ENCODE measurements around the gene RNF157. TPM values are rescaled to one million over a fixed set of nuclear protein-coding genes. Genes with fewer than 3 reads are reported as not detected.

RNF157 gene
- total and polyA plus RNA-seq, 9 of the 15 experiments (the other 6 are each of a cell fraction or from before 2014, with no cell fraction given): 8.1 to 31.7 (median 20.8) TPM

DNA sequence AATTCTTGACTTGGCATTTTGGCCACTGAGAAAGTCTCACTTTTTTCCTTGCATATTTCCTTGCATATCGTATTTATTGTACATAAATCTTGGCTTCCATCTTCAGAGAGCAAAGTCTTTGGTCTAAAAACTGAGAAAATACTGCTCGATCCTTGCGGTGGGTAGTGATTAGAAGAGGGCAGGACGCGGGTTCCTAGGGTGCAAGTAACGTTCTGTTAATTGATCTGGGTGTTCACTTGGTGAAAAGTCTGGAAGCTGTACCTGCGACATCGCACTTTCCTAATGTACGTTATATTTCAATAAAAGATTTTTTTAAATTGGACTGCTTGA, 24.1 kb upstream of the RNF157 start:
- peak overlapping the region in 1 of 2 experiments; percentile 53; a peak in 2 of 4 replicates for H3K9ac ChIP-seq (ENCODE audit: insufficient read depth in 1 of 2, low read depth in 2 of 2, low read length in 2 of 2)
- no peaks in the 10 kb centered on the region for H3K9me3 ChIP-seq (replicated peaks; ENCODE audit: control insufficient read depth, insufficient read depth, low read depth, low read length)
- FAIRE-seq: no peak
- H3K4me1 ChIP-seq (replicated peaks in 1 of 2; ENCODE audit: control insufficient read depth in 2 of 2, insufficient read depth in 2 of 2, low read length in 2 of 2): peaks cover 31 to 33% of the 10 kb centered on the region in 2 experiments
- no peak for DNase-seq (ENCODE audit: extremely low read depth in 1 of 4, low spot score in 3 of 4)
- H3K4me3 ChIP-seq: no peak overlapping the region
- in situ Hi-C loops (cut with MboI): loop anchor here (5.0 kb wide), 1 partner anchor 67 kb away; no protein-coding TSS in a partner anchor
- ChIA-PET POLR2A (interaction anchor here (0.6 to 3.4 kb wide), 16 partner anchors 8 to 326 kb away, joined by 3 to 28 read pairs (median 4); partner anchors contain the start of gene RNF157), CTCF (ENCODE audit: low intra/inter-chr PET ratio) (no interaction called here)
- ATAC-seq: no peak
- H3K27me3 ChIP-seq (ENCODE audit: control insufficient read depth in 2 of 2, insufficient read depth in 2 of 2, low read length in 2 of 2): no peaks in the 10 kb centered on the region
- intact Hi-C loops (cut with micrococcal nuclease): no loop called here
- peak overlapping the region; percentile 79 for H2AFZ ChIP-seq (ENCODE audit: low read depth, low read length)
- 61% methylated on average over 9 of the region's 9 CpGs for WGBS (ENCODE audit: insufficient coverage, low coverage, missing lambda C conversion rate)
- peak overlapping the region; percentile 44 for H3K4me2 ChIP-seq (ENCODE audit: insufficient read depth, low read length)
- H3K9me1 ChIP-seq (ENCODE audit: control insufficient read depth, insufficient read depth, low read length): no peaks in the 10 kb centered on the region
- TSS peak; percentile 58 for BruUV-seq (replicated peaks)
- H3K79me2 ChIP-seq (ENCODE audit: control insufficient read depth, insufficient read depth, low read length): peaks cover 41% of the 10 kb centered on the region
- H3K27ac ChIP-seq (ENCODE audit: extremely low read depth, low read depth, low read length): peak overlapping the region; percentile 83
- H4K20me1 ChIP-seq (replicated peaks; ENCODE audit: control insufficient read depth, insufficient read depth, low read length): no peaks in the 10 kb centered on the region
- peaks cover 25% of the 10 kb centered on the region for H3K36me3 ChIP-seq (ENCODE audit: control insufficient read depth, insufficient read depth, low read length)
- TF ChIP-seq, protein P1, sequence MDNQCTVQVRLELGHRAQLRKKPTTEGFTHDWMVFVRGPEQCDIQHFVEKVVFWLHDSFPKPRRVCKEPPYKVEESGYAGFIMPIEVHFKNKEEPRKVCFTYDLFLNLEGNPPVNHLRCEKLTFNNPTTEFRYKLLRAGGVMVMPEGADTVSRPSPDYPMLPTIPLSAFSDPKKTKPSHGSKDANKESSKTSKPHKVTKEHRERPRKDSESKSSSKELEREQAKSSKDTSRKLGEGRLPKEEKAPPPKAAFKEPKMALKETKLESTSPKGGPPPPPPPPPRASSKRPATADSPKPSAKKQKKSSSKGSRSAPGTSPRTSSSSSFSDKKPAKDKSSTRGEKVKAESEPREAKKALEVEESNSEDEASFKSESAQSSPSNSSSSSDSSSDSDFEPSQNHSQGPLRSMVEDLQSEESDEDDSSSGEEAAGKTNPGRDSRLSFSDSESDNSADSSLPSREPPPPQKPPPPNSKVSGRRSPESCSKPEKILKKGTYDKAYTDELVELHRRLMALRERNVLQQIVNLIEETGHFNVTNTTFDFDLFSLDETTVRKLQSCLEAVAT (IDR thresholded peaks at IDR 0.05): peak in 1 of 2 experiments; percentile 81; a peak in 2 of 4 replicates
- TF ChIP-seq ARNT (IDR thresholded peaks at IDR 0.05) (0 out of 4 replicates have a peak, but pooled peaks have one; percentile 33 to 57), FOXA3 (CRISPR knock-in tag; conservative IDR thresholded peaks at IDR 0.05 in 1 of 2, IDR thresholded peaks at IDR 0.05 in 1 of 2) (0 out of 4 replicates have a peak, but pooled peaks of 1 of the 2 experiments have one; percentile 12), MTA1 (IDR thresholded peaks at IDR 0.05; ENCODE audit: borderline replicate concordance) (0 out of 2 replicates have a peak, but pooled peaks have one; percentile 39), KAT7 (CRISPR knock-in tag; IDR thresholded peaks at IDR 0.05; ENCODE audit: borderline replicate concordance) (no peak), E2F6 (IDR thresholded peaks at IDR 0.05; ENCODE audit: borderline replicate concordance in 1 of 2, extremely low read depth in 1 of 2, insufficient read depth in 1 of 2, insufficient read length in 1 of 2, low read depth in 1 of 2, low read length in 1 of 2, poor library complexity in 1 of 2, severe bottlenecking in 1 of 2) (no peak), ZNF507 (tag; conservative IDR thresholded peaks at IDR 0.05) (peak; percentile 77), MAZ (CRISPR knock-in tag; conservative IDR thresholded peaks at IDR 0.05 in 1 of 2, IDR thresholded peaks at IDR 0.05 in 1 of 2) (0 out of 4 replicates have a peak, but pooled peaks of 1 of the 2 experiments have one; percentile 1), ZNF740 (CRISPR knock-in tag; IDR thresholded peaks at IDR 0.05) (no peak), ZNF740 (tag; IDR thresholded peaks at IDR 0.05) (0 out of 4 replicates have a peak, but pooled peaks of 1 of the 2 experiments have one; percentile 52), HDAC8 (tag; IDR thresholded peaks at IDR 0.05) (no peak), NFIC (IDR thresholded peaks at IDR 0.05) (0 out of 2 replicates have a peak, but pooled peaks have one; percentile 8), KLF6 (CRISPR knock-in tag; IDR thresholded peaks at IDR 0.05; ENCODE audit: borderline replicate concordance) (0 out of 2 replicates have a peak, but pooled peaks have one; percentile 6), ZNF431 (CRISPR knock-in tag; IDR thresholded peaks at IDR 0.05) (no peak), THRAP3 (IDR thresholded peaks at IDR 0.05; ENCODE audit: borderline replicate concordance) (peak; percentile 92; the same call in 1 of the 2 replicates), ZNF354B (CRISPR knock-in tag; IDR thresholded peaks at IDR 0.05) (no peak)
- TF ChIP-seq, protein P2, sequence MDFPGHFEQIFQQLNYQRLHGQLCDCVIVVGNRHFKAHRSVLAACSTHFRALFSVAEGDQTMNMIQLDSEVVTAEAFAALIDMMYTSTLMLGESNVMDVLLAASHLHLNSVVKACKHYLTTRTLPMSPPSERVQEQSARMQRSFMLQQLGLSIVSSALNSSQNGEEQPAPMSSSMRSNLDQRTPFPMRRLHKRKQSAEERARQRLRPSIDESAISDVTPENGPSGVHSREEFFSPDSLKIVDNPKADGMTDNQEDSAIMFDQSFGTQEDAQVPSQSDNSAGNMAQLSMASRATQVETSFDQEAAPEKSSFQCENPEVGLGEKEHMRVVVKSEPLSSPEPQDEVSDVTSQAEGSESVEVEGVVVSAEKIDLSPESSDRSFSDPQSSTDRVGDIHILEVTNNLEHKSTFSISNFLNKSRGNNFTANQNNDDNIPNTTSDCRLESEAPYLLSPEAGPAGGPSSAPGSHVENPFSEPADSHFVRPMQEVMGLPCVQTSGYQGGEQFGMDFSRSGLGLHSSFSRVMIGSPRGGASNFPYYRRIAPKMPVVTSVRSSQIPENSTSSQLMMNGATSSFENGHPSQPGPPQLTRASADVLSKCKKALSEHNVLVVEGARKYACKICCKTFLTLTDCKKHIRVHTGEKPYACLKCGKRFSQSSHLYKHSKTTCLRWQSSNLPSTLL (IDR thresholded peaks at IDR 0.05): no peak
